Natural killer cell (primary cell): ENCODE results near the gene FAM131C. TPM values are rescaled to one million over a fixed set of nuclear protein-coding genes. Genes with fewer than 3 reads are reported as not detected.

Experiments
- ATAC-seq, 3 donors: fragments of 150-1000 bp in 2 of 3; fragments of 200-7000 bp in 1 of 3; cut with Tn5 transposase; 1 replicate in 1 of 3; 2 replicates in 2 of 3; pipeline ENCODE4 v1.10.0; 2021; ENCODE audit warnings: mild to moderate bottlenecking in 2 of 3, moderate library complexity in 2 of 3
- DNase-seq, 2 donors: peaks; one replicate each; pipeline versions ENCODE4 v3.0.0 to v3.0.0-alpha.2; 2013 to 2021; ENCODE audit warnings: mixed read lengths in 1 of 2
- H3K27ac ChIP-seq: one replicate; pipeline ENCODE4 v1.5.1; 2013; ENCODE audit warnings: mild to moderate bottlenecking, low read length
- H3K27me3 ChIP-seq: one replicate; pipeline ENCODE4 v1.6.1; 2013; ENCODE audit warnings: low read length; ENCODE audit not compliant: control insufficient read depth, insufficient read depth
- H3K36me3 ChIP-seq: one replicate; pipeline ENCODE4 v1.6.1; 2013; ENCODE audit warnings: low read length; ENCODE audit not compliant: control insufficient read depth, insufficient read depth
- H3K4me1 ChIP-seq: one replicate; pipeline ENCODE4 v1.6.1; 2013; ENCODE audit warnings: low read length; ENCODE audit not compliant: control insufficient read depth, insufficient read depth
- H3K4me3 ChIP-seq: one replicate; pipeline ENCODE4 v1.5.1; 2013; ENCODE audit warnings: low read length
- H3K9me3 ChIP-seq: one replicate; pipeline ENCODE4 v1.6.1; 2013; ENCODE audit warnings: low read length; ENCODE audit not compliant: control insufficient read depth, insufficient read depth
- H3K27ac Mint-ChIP-seq, 2 donors: one replicate each; pipeline ENCODE4 v1.8.0; 2022; ENCODE audit warnings: mild to moderate bottlenecking in 2 of 2, mixed read lengths in 2 of 2, moderate library complexity in 1 of 2
- H3K27me3 Mint-ChIP-seq, 2 donors: one replicate each; pipeline ENCODE4 v1.8.0; 2022; ENCODE audit warnings: low read depth in 2 of 2, mixed read lengths in 2 of 2
- H3K36me3 Mint-ChIP-seq: one replicate; pipeline ENCODE4 v1.8.0; 2022; ENCODE audit warnings: mixed read lengths
- H3K4me1 Mint-ChIP-seq, 2 donors: one replicate each; pipeline ENCODE4 v1.8.0; 2022; ENCODE audit warnings: mixed read lengths in 2 of 2
- H3K4me3 Mint-ChIP-seq: one replicate; pipeline ENCODE4 v1.8.0; 2022; ENCODE audit warnings: mild to moderate bottlenecking, moderate library complexity, mixed read lengths
- H3K9me3 Mint-ChIP-seq, 2 donors: one replicate each; pipeline ENCODE4 v1.8.0; 2022; ENCODE audit warnings: mixed read lengths in 2 of 2
- CTCF ChIP-seq: fragments of 200-600 bp; IDR thresholded peaks from one replicate; pipeline ENCODE4 v1.8.0; 2022; ENCODE audit warnings: antibody characterized with exemption
- WGBS: methylation state at CpG from one replicate; pipeline ENCODE4 v1.1.7; 2013; ENCODE audit warnings: missing lambda C conversion rate; ENCODE audit not compliant: insufficient coverage; 5-methylcytosine and 5-hydroxymethylcytosine counted together
- intact Hi-C: fragments of 100-400 bp; cut with micrococcal nuclease; formaldehyde crosslinking; loops from one replicate; pipeline ENCODE4 v1.14.2; 2022
- total RNA-seq, 4 donors: library from RNA; stranded (reverse); fragments of 120-200 nt in 1 of 4; gene quantifications; one replicate each; pipeline versions ENCODE4 v1.2.3 to v1.2.4, GENCODE V29; 2013 to 2022

FAM131C gene
- total RNA-seq, 3 donors from 2014 or later (not counting 1 experiment from before 2014, with no cell fraction given): not detected

DNA sequence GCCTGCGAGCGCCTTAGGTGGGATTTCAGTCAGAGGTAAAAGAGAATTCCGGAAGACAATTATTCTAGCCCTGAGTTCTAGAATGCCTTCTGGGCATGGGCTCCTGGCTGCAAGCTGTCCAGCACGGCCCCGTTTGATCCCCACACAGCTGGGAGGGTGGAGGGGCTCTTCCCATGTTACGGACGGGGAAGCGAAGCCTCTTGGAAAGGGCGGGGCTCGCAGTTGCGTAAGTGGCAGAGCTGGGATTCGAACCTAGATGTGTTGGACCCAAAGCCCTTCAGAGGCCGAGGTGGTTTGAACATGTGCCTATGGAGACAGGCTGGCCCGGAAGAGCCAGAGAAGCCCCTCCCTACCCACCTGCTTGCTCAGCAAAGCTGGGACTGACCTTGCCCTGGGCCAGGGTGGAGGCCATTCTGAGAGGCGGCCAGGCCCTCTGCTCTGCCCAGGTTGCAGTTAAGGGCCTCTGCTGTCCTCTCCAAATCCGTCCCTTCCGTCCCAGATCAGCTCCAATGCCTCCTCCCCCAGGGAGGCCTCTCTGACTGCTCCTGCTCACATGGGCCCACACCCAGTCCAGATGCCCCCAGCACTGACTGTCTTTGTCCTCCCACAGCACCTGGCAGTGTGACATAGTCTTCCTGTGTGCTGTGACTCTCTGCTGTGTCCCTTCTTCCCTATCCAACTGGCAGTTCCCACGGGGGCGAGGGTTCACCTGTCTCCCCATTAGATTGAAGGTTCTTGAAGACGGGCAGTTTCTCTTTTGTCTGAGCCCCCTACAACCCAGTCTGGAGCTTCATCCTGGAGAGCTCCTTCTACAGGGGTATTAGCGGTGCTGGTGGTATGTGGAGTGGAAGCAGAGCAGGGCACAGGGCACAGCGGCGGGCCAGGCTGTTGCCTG lies 54.5 kb downstream of the FAM131C start:
- Mint-ChIP-seq H3K4me3 (no peak overlapping the region), H3K4me1 (no peaks in the 10 kb centered on the region), H3K27ac (no peak overlapping the region), H3K36me3 (no peaks in the 10 kb centered on the region), H3K27me3 (no peaks in the 10 kb centered on the region), H3K9me3 (no peaks in the 10 kb centered on the region)
- DNase-seq (no peak), ATAC-seq (no peak)
- H3K4me3 ChIP-seq: no peak overlapping the region
- H3K36me3 ChIP-seq: no peaks in the 10 kb centered on the region
- H3K27ac ChIP-seq: no peak overlapping the region
- 90% methylated on average over 23 of the region's 23 CpGs for WGBS
- no peaks in the 10 kb centered on the region for H3K4me1 ChIP-seq
- TF ChIP-seq CTCF: no peak
- no peaks in the 10 kb centered on the region for H3K9me3 ChIP-seq
- intact Hi-C loops: no loop called here
- no peaks in the 10 kb centered on the region for H3K27me3 ChIP-seq

DNA sequence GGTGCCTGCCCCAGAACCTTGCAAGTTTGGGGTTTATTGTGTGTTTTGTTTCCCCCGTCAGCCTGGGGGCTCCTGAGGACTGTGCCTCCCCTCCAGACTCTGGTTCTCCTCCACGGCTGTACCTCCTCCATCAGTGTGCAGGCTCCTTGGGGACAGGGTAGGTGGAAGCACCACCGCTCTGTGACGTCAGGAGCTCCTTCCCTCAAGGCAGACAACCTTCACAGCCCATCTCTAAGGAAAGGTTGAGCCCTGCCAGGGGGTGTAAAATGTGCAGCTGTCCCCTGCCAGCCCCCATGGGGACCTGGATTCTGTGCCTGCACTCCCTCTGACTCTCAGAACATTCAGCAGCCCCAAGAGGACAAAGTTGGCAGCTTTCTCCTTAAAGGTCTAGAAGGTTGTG lies 55.1 kb downstream of the FAM131C start:
- Histone ChIP-seq H3K9me3 (no peaks in the 10 kb centered on the region), H3K36me3 (no peaks in the 10 kb centered on the region), H3K4me3 (no peak overlapping the region), H3K4me1 (peaks cover 2% of the 10 kb centered on the region), H3K27me3 (no peaks in the 10 kb centered on the region), H3K27ac (no peak overlapping the region)
- H3K4me1 Mint-ChIP-seq: peaks cover 0 to 4% of the 10 kb centered on the region in 2 donors
- ATAC-seq (no peak), DNase-seq (no peak)
- H3K36me3 Mint-ChIP-seq: no peaks in the 10 kb centered on the region
- H3K27ac Mint-ChIP-seq: no peak overlapping the region
- WGBS: 83% methylated on average over 4 of the region's 4 CpGs
- no peak overlapping the region for H3K4me3 Mint-ChIP-seq
- H3K9me3 Mint-ChIP-seq: no peaks in the 10 kb centered on the region
- H3K27me3 Mint-ChIP-seq: no peaks in the 10 kb centered on the region
- intact Hi-C loops: no loop called here
- TF ChIP-seq CTCF: no peak

DNA sequence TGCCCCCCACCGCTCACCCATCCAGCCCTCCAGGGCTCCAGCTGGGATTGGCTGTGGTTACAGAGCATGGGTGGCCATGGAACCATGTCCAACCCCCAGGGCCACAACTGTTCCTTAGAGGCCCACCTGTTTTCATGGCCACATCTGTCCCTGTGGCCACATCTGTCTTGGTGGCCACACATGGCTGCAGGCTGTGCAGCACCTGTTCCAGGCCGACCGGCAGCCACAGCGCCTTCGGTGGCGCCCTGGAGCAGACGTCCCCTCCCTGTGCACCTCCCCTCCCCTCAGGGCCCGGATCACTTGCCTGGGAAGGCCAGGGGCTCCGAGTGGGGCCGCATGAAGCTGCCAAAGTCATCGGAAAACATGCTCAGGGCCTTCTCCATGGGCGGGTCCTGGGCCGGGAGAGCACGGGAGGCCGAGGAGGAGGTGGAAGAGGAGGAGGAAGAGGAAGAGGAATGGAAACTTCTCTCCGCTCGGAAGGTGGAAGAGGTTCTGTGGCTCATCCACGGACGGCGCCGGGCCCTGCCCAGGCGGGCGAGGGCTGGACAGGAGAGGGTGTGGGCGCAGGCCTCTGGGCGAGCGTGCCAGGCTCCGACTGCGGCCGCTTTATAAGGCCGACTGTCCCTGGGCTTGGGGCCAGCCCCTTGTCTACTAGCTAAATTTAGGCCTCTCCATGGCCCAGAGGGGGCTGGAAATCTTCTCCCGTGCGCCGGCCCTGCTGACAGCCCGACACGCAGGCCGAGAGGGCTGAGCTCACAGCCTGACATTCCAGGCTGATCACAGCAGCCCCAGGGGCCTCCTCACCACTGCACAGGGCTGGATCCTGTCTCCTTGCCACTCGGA lies 55.8 kb downstream of the FAM131C start, which contains the start of gene HSPB7:
Gene HSPB7 (minus strand): TSS at position 583 of the 843 bp plus-strand sequence. CDS start 80 bp downstream, at position 503.
- no peaks in the 10 kb centered on the region for H3K27me3 ChIP-seq
- H3K4me3 ChIP-seq: no peak within 1 kb of the TSS
- Mint-ChIP-seq H3K4me3 (no peak within 1 kb of the TSS), H3K4me1 (peaks cover 0 to 4% of the 10 kb centered on the region in 2 donors), H3K27me3 (no peaks in the 10 kb centered on the region), H3K27ac (no peak within 1 kb of the TSS), H3K36me3 (no peaks in the 10 kb centered on the region), H3K9me3 (no peaks in the 10 kb centered on the region)
- no peak within 1 kb of the TSS for H3K27ac ChIP-seq
- DNase-seq: no peak
- H3K4me1 ChIP-seq: peaks cover 7% of the 10 kb centered on the region
- no peaks in the 10 kb centered on the region for H3K9me3 ChIP-seq
- WGBS: 80% methylated on average over 37 of the region's 37 CpGs
- no peaks in the 10 kb centered on the region for H3K36me3 ChIP-seq
- no peak for TF ChIP-seq CTCF
- intact Hi-C loops: no loop called here
- no peak for ATAC-seq
